HPDE6-E6E7 (cell line): Measurements from ENCODE around the gene TXNDC5.

ENCODE experiments used
- DNase-seq: peaks from one replicate; pipeline ENCODE4 v3.0.0; 2011; ENCODE audit warnings: missing footprints; ENCODE audit errors: extremely low spot score

Gene TXNDC5

GRCh38 chr6:7868926-7869325 is 41.7 kb downstream of the TXNDC5 start:
- no peak for DNase-seq

- no peak for DNase-seq
Observed at GRCh38 chr6:7866526-7866925, 44.1 kb downstream of the TXNDC5 start.

- no peak for DNase-seq
Observed at GRCh38 chr6:7865781-7866180, 44.8 kb downstream of the TXNDC5 start.

GRCh38 chr6:7859591-7859990 is 51.0 kb downstream of the TXNDC5 start:
- no peak for DNase-seq

GRCh38 chr6:7851780-7852179 is 58.8 kb downstream of the TXNDC5 start:
- no peak for DNase-seq

DNA sequence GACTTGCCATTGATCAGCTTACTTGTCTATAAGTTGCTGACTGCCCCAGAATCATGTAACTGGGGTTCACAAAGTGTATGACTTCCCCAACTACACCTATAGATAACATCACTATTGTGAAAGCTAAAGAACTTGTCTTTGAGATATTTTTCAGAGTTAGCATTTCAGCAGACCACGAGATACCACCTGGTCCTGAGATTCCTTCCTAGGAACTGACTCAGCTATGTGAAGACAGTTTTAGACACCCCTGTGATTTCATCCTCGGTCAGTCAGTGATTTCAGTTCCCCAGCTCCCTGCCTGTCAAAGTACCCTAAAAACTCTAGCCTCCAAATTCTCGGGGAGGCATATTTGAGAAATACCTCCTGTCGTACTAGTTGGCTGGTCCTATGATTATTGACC is 62.4 kb downstream of the TXNDC5 start:
- DNase-seq: no peak

DNA sequence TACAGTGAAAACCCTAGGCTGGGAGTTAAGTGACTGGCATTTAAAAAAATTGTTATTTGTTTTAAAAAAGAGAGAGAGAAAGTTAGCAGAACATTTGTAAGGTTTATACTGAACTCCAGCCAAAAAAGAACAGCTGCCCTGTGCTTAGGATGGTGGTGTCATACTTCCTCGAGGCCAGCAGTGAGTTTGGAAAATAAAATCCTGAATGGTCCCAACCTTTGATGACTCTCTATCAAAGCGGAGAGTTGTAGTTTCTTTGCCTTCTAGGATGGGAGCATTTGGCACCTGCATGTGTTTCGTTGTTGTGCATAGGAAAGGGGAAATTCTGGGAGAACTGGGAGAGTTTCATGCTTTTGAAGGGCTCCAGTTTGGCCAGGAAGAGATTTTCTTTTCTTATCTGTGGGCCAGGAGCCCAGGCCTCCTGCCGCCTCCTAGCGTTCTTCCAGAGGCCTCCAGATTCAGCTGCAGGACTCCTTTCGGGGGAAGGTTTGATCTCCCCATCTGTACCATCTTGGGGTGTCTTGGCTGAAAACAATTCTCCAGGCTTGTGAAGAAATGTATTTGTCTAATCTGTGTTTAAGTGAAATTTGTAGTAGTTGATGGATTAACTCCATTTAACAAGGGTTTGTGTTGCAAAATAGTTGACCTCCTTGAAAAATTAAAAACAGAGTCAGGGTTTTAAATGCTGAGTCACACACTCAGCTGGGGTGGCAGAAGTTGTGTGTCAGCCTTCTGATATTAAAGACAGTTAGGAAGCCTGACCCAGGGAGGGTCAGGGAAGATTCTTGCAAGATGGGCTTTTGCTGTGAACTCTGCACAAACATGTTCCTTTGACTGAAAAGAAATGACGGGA is 63.4 kb downstream of the TXNDC5 start:
- no peak for DNase-seq

- no peak for DNase-seq
Observed at GRCh38 chr6:7841781-7842468, 68.7 kb downstream of the TXNDC5 start.

GRCh38 chr6:7836371-7837026 is 74.1 kb downstream of the TXNDC5 start:
- DNase-seq: no peak

- DNase-seq: no peak
Observed at GRCh38 chr6:7833751-7834070, 76.9 kb downstream of the TXNDC5 start.

- no peak for DNase-seq
Observed at GRCh38 chr6:7832904-7833750, 77.5 kb downstream of the TXNDC5 start.
